ENCODE results near the gene LTBP2.
"Not testable (repeated sequence)": the region's sequence is repeated elsewhere in the genome, so short reads cannot be mapped to it uniquely, and the experiment has no call there.

LTBP2 gene

GRCh38 chr14:74552623-74553022, 59.4 kb downstream of the LTBP2 start:
- no peak for DNase-seq (ENCODE audit: low spot score)
- no peak for FAIRE-seq

DNA sequence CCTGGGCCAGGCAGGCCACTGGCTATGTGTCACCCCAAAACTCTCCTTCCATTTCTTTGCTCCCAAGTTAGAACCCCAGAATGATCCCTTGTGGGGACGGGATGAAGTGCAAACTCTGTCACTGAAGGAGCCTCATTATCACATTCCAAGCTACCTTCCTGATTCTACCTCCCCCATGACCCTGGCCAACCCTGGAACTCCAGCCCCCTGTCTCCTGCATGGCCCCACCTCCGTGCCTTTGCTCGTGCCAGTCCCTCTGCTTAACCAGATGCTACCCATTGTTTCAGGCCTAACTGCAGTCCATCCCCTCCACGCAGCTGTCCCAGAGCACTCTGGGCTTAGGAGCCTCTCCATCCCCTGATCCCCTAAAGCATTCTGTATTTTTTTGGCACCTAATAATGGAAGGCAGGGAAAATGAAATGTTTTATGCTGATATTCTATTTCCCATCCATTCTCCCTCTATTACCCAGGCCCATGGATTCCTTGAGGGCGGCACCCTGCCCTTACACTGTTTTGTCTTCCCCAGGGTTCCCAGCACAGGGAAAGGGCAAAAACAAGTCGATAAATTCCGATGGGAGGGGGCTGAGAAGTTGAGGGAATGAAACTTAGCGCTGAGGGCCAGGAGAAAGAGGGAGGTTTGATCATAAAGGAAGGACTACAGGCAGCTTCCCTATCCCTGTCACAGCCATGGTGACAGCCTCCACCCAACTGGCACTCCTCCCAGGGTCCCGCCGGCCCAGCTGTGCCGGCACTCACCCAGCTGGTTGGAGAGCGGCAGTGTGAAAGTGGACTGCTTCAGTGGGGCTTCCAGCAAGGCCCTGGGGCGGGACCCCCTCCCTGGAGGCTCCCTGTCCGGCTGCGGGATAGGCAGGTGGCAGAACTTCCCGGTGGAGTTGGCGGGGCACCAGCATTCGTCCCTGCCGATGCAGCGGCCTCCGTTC, 60.3 kb downstream of the LTBP2 start:
- no peak for FAIRE-seq
- DNase-seq (ENCODE audit: low spot score): no peak

DNA sequence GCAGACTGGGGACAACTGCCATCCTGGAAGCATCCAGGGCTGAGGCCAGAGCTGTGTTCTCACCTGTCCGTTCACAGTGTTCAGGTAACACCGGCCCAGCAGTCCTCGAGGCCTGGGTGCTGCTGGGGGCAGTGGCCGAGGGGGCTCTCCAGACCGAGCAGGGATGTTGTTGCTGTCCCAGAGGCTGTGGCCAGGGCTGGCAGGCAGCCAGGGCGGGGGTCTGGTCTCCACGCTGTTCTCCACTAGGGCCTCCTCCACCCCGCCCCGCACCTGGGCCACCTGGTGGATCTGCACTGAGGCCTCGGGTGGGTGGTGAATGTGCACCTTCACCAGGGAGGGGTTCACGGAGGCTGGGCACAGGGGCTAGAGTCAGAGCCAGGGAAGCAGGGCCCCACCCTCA, 61.0 kb downstream of the LTBP2 start:
- FAIRE-seq (no peak), DNase-seq (ENCODE audit: low spot score) (no peak)

- FAIRE-seq: no peak
- DNase-seq (ENCODE audit: low spot score): no peak
These were observed 62.0 kb downstream of the LTBP2 start for GRCh38 chr14:74550071-74550470.

- no peak for FAIRE-seq
- DNase-seq (ENCODE audit: low spot score): no peak
These were observed 62.4 kb downstream of the LTBP2 start for GRCh38 chr14:74549588-74549987.

- FAIRE-seq: no peak
These were observed 63.2 kb downstream of the LTBP2 start for GRCh38 chr14:74548881-74549280.

GRCh38 chr14:74547331-74547927, 64.6 kb downstream of the LTBP2 start:
- FAIRE-seq: no peak
- DNase-seq (ENCODE audit: low spot score): no peak

More at GRCh38 chr14:74548881-74549280, 63.2 kb downstream of the LTBP2 start:
- DNase-seq (ENCODE audit: low spot score): no peak

- no peak for DNase-seq (ENCODE audit: low spot score)
- FAIRE-seq: no peak
These were observed 65.6 kb downstream of the LTBP2 start for GRCh38 chr14:74546416-74546815.

GRCh38 chr14:74545386-74545785, 66.7 kb downstream of the LTBP2 start:
- no peak for DNase-seq (ENCODE audit: low spot score)
- FAIRE-seq: no peak

- FAIRE-seq (no peak), DNase-seq (ENCODE audit: low spot score) (no peak)
These were observed 68.1 kb downstream of the LTBP2 start for GRCh38 chr14:74543771-74544438.

DNA sequence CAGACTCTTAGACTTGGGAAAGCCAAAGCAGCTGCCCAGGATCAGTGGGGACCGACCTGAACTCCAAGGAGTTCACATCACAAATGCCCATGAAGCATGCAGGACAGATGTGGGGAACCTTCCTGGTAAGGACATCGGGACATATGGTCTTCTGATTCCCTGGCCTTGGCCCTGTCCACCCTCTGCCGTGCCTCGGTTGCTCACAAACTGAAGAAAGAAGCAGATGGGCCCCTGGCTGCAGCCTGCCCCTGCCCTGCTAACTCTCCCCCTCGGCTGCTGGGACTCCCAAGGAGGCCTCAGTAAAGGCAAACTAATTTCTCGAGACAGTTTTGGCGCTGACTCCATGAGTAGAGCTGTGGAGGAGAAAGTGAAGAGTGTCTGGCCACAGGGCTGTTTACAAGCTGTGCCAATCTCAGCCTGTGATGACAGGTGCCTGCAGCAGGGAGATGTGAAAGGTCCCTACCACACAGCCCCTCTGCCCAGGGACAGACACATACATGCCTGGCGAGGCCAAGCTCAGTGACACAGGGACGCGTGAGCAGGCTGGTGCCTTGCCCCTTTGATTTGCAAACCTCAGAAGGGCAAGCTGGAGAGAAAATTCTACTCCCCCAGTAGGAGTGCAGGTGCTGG, 69.9 kb downstream of the LTBP2 start:
- DNase-seq (ENCODE audit: low spot score): no peak
- FAIRE-seq: no peak

DNA sequence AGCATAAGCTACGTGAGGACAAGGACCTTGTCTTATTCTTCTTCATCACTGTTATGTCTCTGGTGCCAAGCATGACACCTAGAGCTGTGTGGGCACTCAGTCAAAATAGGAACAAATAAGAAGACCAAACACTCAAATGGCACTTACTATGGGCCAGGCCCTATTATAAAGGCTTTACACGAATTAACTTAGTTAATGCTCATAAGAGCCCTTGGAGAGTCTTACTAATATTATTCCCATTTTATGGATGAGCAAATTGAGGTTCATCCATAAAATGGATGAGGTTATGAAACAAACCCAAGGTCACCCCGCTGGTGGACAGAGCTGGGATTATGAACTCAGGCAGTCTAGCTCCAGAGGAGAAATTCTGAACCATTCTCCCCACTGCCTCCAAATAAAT, 70.8 kb downstream of the LTBP2 start:
- DNase-seq (ENCODE audit: low spot score) (no peak), FAIRE-seq (no peak)

- no peak for FAIRE-seq
- DNase-seq (ENCODE audit: low spot score): no peak
These were observed 72.5 kb downstream of the LTBP2 start for GRCh38 chr14:74539503-74539902.

DNA sequence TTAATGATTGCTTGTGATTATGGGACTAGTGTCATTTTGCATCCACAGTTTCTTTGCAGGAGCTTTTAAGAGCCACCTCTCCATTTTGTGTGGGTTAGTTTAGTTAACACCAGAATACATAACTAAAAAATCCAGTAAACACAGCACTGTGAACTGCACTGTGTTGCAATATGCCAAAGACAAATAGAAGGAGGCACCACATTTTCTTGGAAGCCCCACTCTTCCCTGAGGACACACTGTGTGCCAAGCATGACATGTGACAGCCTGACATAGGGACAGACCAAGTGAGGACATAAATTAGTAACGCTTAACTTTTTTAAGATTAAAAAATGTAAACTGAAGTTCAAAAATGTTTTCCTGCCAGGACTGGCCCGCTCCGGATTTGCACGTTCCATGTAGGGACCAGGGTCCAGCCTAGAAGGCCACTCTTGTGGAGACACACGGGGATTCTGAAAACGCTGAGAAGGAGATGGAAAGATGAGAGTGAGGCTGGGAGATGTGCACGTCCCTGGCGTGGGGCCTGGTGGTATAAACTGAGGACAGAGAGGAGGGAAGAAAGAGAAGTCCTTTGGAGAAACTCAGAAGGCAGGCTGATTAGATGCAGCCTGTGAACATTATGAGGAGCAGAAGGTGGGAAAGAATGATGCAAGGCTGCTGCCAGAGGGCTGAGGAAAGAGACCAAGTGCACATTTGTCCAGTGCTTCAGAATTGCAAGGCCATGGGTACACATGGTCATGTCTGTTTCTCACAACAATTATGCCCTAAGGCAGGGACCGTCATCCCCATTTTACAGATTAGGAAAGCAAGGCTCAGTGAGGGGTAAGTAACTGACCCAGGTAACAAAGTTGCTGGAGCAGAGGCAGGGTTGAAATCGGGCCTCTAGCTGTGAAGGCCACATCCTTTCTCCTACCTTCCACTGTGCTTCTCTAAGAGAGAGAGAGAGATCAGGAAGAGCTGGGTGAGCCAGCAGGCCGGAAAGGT, 73.3 kb downstream of the LTBP2 start:
- FAIRE-seq: no peak
- no peak for DNase-seq (ENCODE audit: low spot score)

DNA sequence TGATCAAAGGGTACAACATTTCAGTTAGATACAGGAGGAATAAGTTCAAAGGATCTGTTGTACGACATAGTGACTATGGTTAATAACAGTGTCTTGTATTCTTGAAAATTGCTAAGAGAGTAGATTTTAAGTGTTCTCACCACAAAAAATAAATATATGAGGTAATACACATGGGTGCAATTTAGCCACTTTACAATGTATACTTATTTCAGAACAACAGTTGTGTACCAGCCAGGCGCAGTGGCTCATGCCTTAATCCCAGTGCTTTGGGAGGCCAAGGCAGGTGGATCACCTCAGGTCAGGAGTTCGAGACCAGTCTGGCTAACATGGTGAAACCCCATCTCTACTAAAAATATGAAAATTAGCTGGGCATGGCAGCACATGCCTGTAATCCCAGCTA, 75.7 kb downstream of the LTBP2 start:
- not testable (repeated sequence) for DNase-seq (ENCODE audit: low spot score); FAIRE-seq

GRCh38 chr14:74535756-74536325, 76.2 kb downstream of the LTBP2 start:
- DNase-seq (ENCODE audit: low spot score) (no peak), FAIRE-seq (no peak)

DNA sequence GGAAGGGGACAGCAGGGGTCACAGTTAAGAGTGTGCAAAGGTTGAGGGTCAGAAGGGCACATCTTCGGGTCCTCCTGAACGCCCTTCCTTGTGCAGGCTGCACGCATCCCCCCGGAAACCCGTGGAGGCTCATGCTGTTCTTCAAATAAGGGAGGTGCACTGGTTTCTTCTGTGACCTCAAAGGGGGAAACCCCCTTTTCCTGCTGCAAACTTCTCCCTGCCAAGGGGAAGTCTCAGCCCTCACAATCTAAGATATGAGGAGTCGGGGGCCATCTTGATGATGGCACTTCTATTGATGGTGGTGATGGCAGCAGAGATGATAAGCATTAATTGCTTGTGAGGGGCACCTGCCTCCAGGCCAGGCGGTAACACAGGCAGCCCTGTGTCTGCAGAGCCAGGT, 78.5 kb downstream of the LTBP2 start:
- FAIRE-seq (no peak), DNase-seq (ENCODE audit: low spot score) (no peak)

DNA sequence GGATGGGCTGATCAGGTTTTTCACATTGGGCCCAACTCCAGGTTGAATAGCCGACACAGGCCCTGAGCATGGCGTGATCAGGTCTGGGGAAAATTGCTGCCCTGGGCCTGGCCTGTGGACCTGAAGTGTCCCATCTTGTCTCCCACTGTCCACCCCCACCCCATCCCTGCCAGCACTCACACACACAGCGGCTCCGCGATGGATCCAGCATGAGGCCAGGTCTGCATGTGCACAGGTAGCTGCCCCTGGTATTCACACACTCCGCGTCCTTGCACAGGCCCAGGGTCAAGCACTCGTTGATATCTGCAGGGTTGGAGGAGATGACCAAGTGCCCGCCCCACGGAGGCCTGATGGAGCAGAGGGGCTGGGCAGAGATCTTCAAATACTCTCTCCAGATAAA, 79.8 kb downstream of the LTBP2 start:
- no peak for DNase-seq (ENCODE audit: low spot score)
- no peak for FAIRE-seq

- FAIRE-seq (no peak), DNase-seq (ENCODE audit: low spot score) (no peak)
These were observed 80.6 kb downstream of the LTBP2 start for GRCh38 chr14:74531467-74531866.

DNA sequence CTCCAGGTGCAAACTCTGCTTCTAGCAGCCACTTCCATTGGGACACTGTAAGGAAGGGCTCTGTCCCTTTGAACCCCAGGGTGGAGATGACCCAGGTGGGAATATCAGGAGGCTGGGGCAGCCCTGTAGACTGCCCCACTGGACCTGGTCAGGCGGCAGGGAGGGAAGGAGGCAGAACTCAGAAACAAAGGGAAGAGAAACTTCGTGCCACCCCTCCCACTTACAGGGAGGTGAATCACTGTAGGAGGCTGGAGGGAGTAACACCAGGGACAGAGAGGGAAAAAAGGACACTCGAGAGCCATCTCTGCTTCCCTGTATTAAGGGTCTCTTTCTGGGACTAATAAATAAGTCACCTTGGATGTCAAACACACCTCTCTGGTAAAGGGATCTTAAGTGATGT, 81.0 kb downstream of the LTBP2 start:
- no peak for FAIRE-seq
- no peak for DNase-seq (ENCODE audit: low spot score)
